WI38 (cell line): ENCODE measurements around the gene PDE8A.

Experiments
- H3K4me3 ChIP-seq: 2 replicates; pipeline ENCODE4 v1.5.1; 2011; ENCODE audit warnings: low read depth, mild to moderate bottlenecking, control low read depth, low read length
- CTCF ChIP-seq: IDR thresholded peaks from 2 replicates; pipeline ENCODE4 v1.5.1; 2012; ENCODE audit warnings: low read depth, mild to moderate bottlenecking, control low read depth, low read length

Gene PDE8A

GRCh38 chr15:85048430-85048829 lies 66.8 kb downstream of the PDE8A start:
- H3K4me3 ChIP-seq = peak overlapping the region; percentile 32
- no peak for TF ChIP-seq CTCF

DNA sequence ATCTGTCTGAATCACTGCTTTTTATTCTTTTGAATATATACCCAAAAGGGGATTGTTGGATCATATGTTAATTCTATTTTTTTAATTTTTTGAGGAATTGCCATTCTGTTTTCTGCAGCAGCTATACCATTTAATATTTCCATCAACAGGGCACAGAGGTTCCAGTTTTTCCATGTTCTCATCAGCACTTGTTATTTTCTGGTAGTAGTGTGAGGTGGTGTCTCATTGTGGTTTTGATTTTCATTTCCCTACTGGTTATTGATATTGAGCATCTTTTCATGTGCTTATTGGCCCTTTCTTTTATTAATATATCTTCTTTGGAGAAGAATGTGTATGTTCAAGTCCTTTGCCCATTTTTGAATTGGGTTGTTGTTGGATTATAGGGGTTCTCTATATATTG lies 68.1 kb downstream of the PDE8A start:
- no peak overlapping the region for H3K4me3 ChIP-seq
- no peak for TF ChIP-seq CTCF

GRCh38 chr15:85059734-85060133 lies 78.1 kb downstream of the PDE8A start:
- no peak overlapping the region for H3K4me3 ChIP-seq
- TF ChIP-seq CTCF = no peak

DNA sequence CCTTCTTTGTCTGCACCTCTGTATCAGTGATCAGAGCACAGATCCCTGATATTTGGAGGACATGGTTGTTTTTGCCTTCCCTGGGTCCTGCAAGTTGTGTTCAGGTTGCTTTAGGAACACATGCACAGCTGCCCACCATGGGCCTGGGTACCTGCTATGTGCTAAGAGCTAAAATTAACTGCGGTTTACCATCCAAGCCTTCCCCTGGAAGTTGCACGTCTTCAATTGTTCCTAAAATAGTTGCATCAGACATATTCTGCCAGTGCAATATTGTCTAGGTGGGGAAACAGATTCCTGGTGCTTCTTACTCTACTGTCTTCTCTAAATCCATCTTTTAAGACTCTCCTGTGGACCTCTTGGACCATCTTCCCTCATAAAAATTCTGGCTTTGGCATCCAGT lies 80.9 kb downstream of the PDE8A start:
- no peak overlapping the region for H3K4me3 ChIP-seq
- TF ChIP-seq CTCF = no peak

GRCh38 chr15:85063088-85063487 lies 81.4 kb downstream of the PDE8A start:
- H3K4me3 ChIP-seq = no peak overlapping the region

DNA sequence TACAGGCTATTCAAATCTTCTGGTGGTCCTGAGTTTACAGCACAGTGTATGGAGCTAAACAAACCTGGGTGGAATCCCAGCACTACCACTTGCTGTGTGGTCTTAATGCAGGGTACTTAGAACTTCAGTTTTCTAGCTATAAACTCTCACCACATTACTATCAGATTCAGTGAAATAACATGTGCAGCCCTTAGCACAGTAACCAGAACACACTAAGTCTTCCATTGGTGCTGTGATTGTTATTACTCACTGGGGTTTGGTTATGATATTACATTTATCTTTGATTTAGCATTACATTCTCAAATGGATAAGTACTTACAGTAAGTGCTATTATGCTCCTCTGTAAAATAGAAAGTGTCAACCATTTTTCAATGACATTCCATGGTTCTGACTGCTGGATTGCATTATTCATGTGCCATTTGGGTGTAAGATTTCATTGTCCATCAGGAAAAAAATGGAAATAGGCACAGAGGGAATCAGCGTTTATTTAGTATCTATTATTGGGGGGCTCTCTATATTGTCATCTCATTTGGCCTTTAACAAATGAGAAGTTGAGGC lies 81.9 kb downstream of the PDE8A start:
- no peak for TF ChIP-seq CTCF
- no peak overlapping the region for H3K4me3 ChIP-seq

More at GRCh38 chr15:85063088-85063487, 81.4 kb downstream of the PDE8A start:
- no peak for TF ChIP-seq CTCF

- no peak for TF ChIP-seq CTCF
- H3K4me3 ChIP-seq = no peak overlapping the region
Measured at GRCh38 chr15:85064710-85065109, 83.1 kb downstream of the PDE8A start.
